GM12873 (cell line): Measurements from ENCODE around the gene KBTBD8.

Experiments used
- CTCF ChIP-seq: IDR thresholded peaks from 2 replicates; pipeline ENCODE4 v1.5.1; 2012; ENCODE audit warnings: low read depth, mild to moderate bottlenecking, moderate library complexity, low read length, control low read depth; ENCODE audit not compliant: insufficient read depth; ENCODE audit errors: missing control alignments

KBTBD8 gene

GRCh38 chr3:66998113-66998903 is at the start of gene KBTBD8:
Gene KBTBD8, plus strand, starts transcription at chr3:66998307. Its CDS starts 49 bp downstream, at chr3:66998356.
- no peak for TF ChIP-seq CTCF

GRCh38 chr3:66948838-66949237 is 49.3 kb upstream of the KBTBD8 start:
- no peak for TF ChIP-seq CTCF

- no peak for TF ChIP-seq CTCF
Measured at GRCh38 chr3:66949898-66950297, 48.2 kb upstream of the KBTBD8 start.

- TF ChIP-seq CTCF = no peak
Measured at GRCh38 chr3:66952357-66952756, 45.8 kb upstream of the KBTBD8 start.

GRCh38 chr3:66953934-66954445 is 44.1 kb upstream of the KBTBD8 start:
- TF ChIP-seq CTCF = no peak

- no peak for TF ChIP-seq CTCF
Measured at GRCh38 chr3:66956742-66957141, 41.4 kb upstream of the KBTBD8 start.

- no peak for TF ChIP-seq CTCF
Measured at GRCh38 chr3:66957367-66957766, 40.7 kb upstream of the KBTBD8 start.
